ENCODE results near the gene AGPS. TPM values are rescaled to one million over a fixed set of nuclear protein-coding genes. Genes with fewer than 3 reads are reported as not detected.

The AGPS gene
- total and polyA plus RNA-seq, 2 of the 13 experiments (the other 11 are each of a cell fraction or from before 2014, with no cell fraction given), result 39.4 to 99.0 TPM

GRCh38 chr2:177579486-177580036 is 187.0 kb downstream of the AGPS start (continued):
- TF ChIP-seq, protein P1, sequence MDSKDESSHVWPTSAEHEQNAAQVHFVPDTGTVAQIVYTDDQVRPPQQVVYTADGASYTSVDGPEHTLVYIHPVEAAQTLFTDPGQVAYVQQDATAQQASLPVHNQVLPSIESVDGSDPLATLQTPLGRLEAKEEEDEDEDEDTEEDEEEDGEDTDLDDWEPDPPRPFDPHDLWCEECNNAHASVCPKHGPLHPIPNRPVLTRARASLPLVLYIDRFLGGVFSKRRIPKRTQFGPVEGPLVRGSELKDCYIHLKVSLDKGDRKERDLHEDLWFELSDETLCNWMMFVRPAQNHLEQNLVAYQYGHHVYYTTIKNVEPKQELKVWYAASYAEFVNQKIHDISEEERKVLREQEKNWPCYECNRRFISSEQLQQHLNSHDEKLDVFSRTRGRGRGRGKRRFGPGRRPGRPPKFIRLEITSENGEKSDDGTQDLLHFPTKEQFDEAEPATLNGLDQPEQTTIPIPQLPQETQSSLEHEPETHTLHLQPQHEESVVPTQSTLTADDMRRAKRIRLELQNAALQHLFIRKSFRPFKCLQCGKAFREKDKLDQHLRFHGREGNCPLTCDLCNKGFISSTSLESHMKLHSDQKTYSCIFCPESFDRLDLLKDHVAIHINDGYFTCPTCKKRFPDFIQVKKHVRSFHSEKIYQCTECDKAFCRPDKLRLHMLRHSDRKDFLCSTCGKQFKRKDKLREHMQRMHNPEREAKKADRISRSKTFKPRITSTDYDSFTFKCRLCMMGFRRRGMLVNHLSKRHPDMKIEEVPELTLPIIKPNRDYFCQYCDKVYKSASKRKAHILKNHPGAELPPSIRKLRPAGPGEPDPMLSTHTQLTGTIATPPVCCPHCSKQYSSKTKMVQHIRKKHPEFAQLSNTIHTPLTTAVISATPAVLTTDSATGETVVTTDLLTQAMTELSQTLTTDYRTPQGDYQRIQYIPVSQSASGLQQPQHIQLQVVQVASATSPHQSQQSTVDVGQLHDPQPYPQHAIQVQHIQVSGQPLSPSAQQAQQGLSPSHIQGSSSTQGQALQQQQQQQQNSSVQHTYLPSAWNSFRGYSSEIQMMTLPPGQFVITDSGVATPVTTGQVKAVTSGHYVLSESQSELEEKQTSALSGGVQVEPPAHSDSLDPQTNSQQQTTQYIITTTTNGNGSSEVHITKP (CRISPR knock-in tag; IDR thresholded peaks at IDR 0.05; ENCODE audit: low read depth), result no peak
- TF ChIP-seq MBNL3 (CRISPR knock-in tag; conservative IDR thresholded peaks at IDR 0.05) (no peak), NFE2L2 (IDR thresholded peaks at IDR 0.05; ENCODE audit: low read length) (no peak), ZNF562 (CRISPR knock-in tag; IDR thresholded peaks at IDR 0.05; ENCODE audit: borderline replicate concordance) (no peak), ZNF766 (CRISPR knock-in tag; IDR thresholded peaks at IDR 0.05; ENCODE audit: borderline replicate concordance) (no peak), ZNF558 (CRISPR knock-in tag; IDR thresholded peaks at IDR 0.05; ENCODE audit: borderline replicate concordance) (no peak), SALL1 (CRISPR knock-in tag; IDR thresholded peaks at IDR 0.05) (peak; percentile 48; the same call in 1 of the 2 replicates), ZNF607 (CRISPR knock-in tag; IDR thresholded peaks at IDR 0.05; ENCODE audit: borderline replicate concordance) (no peak), PITX1 (CRISPR knock-in tag; IDR thresholded peaks at IDR 0.05) (no peak; the same call in 1 of the 2 replicates), CENPT (CRISPR knock-in tag; IDR thresholded peaks at IDR 0.05; ENCODE audit: low read depth) (no peak), RXRA (CRISPR knock-in tag; IDR thresholded peaks at IDR 0.05) (no peak), MBD4 (IDR thresholded peaks at IDR 0.05; ENCODE audit: borderline replicate concordance, low read length) (no peak), RBAK (CRISPR knock-in tag; IDR thresholded peaks at IDR 0.05) (no peak), ZNF639 (CRISPR knock-in tag; conservative IDR thresholded peaks at IDR 0.05) (no peak), SP1 (IDR thresholded peaks at IDR 0.05) (no peak), SP1 (CRISPR knock-in tag; IDR thresholded peaks at IDR 0.05) (no peak), MYPOP (CRISPR knock-in tag; IDR thresholded peaks at IDR 0.05) (no peak), ZNF317 (CRISPR knock-in tag; IDR thresholded peaks at IDR 0.05) (no peak), ZNF331 (CRISPR knock-in tag; IDR thresholded peaks at IDR 0.05) (peak; percentile 37), RFXAP (CRISPR knock-in tag; IDR thresholded peaks at IDR 0.05; ENCODE audit: borderline replicate concordance) (no peak), ZNF382 (CRISPR knock-in tag; IDR thresholded peaks at IDR 0.05; ENCODE audit: borderline replicate concordance) (no peak), FOXK2 (IDR thresholded peaks at IDR 0.05) (peak; percentile 68; the same call in 1 of the 2 replicates)
- TF ChIP-seq, protein P2, sequence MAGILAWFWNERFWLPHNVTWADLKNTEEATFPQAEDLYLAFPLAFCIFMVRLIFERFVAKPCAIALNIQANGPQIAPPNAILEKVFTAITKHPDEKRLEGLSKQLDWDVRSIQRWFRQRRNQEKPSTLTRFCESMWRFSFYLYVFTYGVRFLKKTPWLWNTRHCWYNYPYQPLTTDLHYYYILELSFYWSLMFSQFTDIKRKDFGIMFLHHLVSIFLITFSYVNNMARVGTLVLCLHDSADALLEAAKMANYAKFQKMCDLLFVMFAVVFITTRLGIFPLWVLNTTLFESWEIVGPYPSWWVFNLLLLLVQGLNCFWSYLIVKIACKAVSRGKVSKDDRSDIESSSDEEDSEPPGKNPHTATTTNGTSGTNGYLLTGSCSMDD (CRISPR knock-in tag; IDR thresholded peaks at IDR 0.05), result no peak
- TF ChIP-seq, protein P3, sequence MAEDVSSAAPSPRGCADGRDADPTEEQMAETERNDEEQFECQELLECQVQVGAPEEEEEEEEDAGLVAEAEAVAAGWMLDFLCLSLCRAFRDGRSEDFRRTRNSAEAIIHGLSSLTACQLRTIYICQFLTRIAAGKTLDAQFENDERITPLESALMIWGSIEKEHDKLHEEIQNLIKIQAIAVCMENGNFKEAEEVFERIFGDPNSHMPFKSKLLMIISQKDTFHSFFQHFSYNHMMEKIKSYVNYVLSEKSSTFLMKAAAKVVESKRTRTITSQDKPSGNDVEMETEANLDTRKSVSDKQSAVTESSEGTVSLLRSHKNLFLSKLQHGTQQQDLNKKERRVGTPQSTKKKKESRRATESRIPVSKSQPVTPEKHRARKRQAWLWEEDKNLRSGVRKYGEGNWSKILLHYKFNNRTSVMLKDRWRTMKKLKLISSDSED (CRISPR knock-in tag; IDR thresholded peaks at IDR 0.05), result no peak
